Neural cell (in vitro differentiated cells): ENCODE data around the gene INPP4B. TPM values are rescaled to one million over a fixed set of nuclear protein-coding genes. Genes with fewer than 3 reads are reported as not detected.

Experiments used
- H2AFZ ChIP-seq: fragments of 200-600, 300-800 bp; sonication (generic), shearing (Covaris generic); 2 replicates; pipeline ENCODE4 v1.6.0; 2014; ENCODE audit warnings: low read depth, mild to moderate bottlenecking, antibody characterized with exemption, low read length, moderate library complexity
- H3F3A ChIP-seq: fragments of 200-600 bp; shearing (Covaris generic); 2 replicates; pipeline ENCODE4 v1.6.1; 2016; ENCODE audit warnings: mild to moderate bottlenecking, moderate library complexity, mixed read lengths, antibody characterized with exemption, low read length; ENCODE audit not compliant: insufficient read depth, poor library complexity, severe bottlenecking
- H3K27ac ChIP-seq: fragments of 200-600, 300-800 bp; sonication (generic), shearing (Covaris generic); 2 replicates; pipeline ENCODE4 v1.5.1; 2014; ENCODE audit warnings: mild to moderate bottlenecking, low read length, moderate library complexity
- H3K27me3 ChIP-seq: fragments of 300-800, 200-600 bp; sonication (generic), shearing (Covaris generic); 2 replicates; pipeline ENCODE4 v1.6.0; 2014; ENCODE audit warnings: mild to moderate bottlenecking, low read depth, low read length, moderate library complexity; ENCODE audit not compliant: insufficient read depth
- H3K36me3 ChIP-seq: fragments of 300-800, 200-600 bp; sonication (generic), shearing (Covaris generic); 2 replicates; pipeline ENCODE4 v1.5.1; 2014; ENCODE audit warnings: mild to moderate bottlenecking, antibody characterized with exemption, low read length, moderate library complexity; ENCODE audit not compliant: insufficient read depth
- H3K4me2 ChIP-seq: fragments of 300-800, 200-600 bp; sonication (generic), shearing (Covaris generic); 2 replicates; pipeline ENCODE4 v1.6.0; 2014; ENCODE audit warnings: mild to moderate bottlenecking, low read length
- H3K4me3 ChIP-seq: fragments of 300-800, 200-600 bp; sonication (generic), shearing (Covaris generic); 2 replicates; pipeline ENCODE4 v1.5.1; 2014; ENCODE audit warnings: mild to moderate bottlenecking, low read length, moderate library complexity
- H3K79me2 ChIP-seq: fragments of 200-600 bp; shearing (Covaris generic); replicated peaks from 2 replicates; pipeline ENCODE4 v1.6.0; 2014; ENCODE audit warnings: mild to moderate bottlenecking, low read length, moderate library complexity; ENCODE audit not compliant: insufficient read depth
- H3K9ac ChIP-seq: fragments of 300-800, 200-600 bp; sonication (generic), shearing (Covaris generic); 2 replicates; pipeline ENCODE4 v1.6.1; 2016; ENCODE audit warnings: mild to moderate bottlenecking, low read length, mixed read lengths
- H3K9me2 ChIP-seq: fragments of 200-600 bp; shearing (Covaris generic); 2 replicates; pipeline ENCODE4 v1.6.1; 2016; ENCODE audit warnings: mild to moderate bottlenecking, low read length, mixed read lengths; ENCODE audit not compliant: insufficient read depth
- H3K9me3 ChIP-seq: fragments of 200-600, 300-800 bp; sonication (generic), shearing (Covaris generic); 2 replicates; pipeline ENCODE4 v1.6.1; 2016; ENCODE audit warnings: mild to moderate bottlenecking, mixed run types, low read length, moderate library complexity, mixed read lengths
- H4K20me1 ChIP-seq: fragments of 200-600 bp; shearing (Covaris generic); 2 replicates; pipeline ENCODE4 v1.6.1; 2016; ENCODE audit warnings: mild to moderate bottlenecking, mixed run types; ENCODE audit not compliant: insufficient read depth
- CTCF ChIP-seq: fragments of 450-650 bp; IDR thresholded peaks from 2 replicates; pipeline ENCODE4 v1.5.1; 2014; ENCODE audit warnings: antibody characterized with exemption, mild to moderate bottlenecking, moderate library complexity; ENCODE audit not compliant: poor library complexity, severe bottlenecking
- EP300 ChIP-seq: fragments of 450-650 bp; conservative IDR thresholded peaks from 2 replicates; pipeline ENCODE4 v1.6.1; 2014; ENCODE audit warnings: antibody characterized with exemption, mild to moderate bottlenecking, moderate library complexity; ENCODE audit not compliant: poor library complexity, severe bottlenecking
- EZH2 ChIP-seq: fragments of 200-600, 300-800 bp; shearing (Covaris generic), sonication (generic); IDR thresholded peaks from 2 replicates; pipeline ENCODE4 v1.6.1; 2014; ENCODE audit warnings: antibody characterized with exemption, low read length, borderline replicate concordance, mild to moderate bottlenecking; ENCODE audit not compliant: insufficient read depth, poor library complexity, severe bottlenecking
- MXI1 ChIP-seq: fragments of 450-650 bp; conservative IDR thresholded peaks from 2 replicates; pipeline ENCODE4 v1.6.1; 2014; ENCODE audit warnings: antibody characterized with exemption, mild to moderate bottlenecking; ENCODE audit not compliant: poor library complexity, severe bottlenecking
- POLR2AphosphoS5 ChIP-seq: IDR thresholded peaks from 2 replicates; pipeline ENCODE4 v1.6.1; 2012
- RAD21 ChIP-seq: fragments of 450-650 bp; conservative IDR thresholded peaks from 2 replicates; pipeline ENCODE4 v1.6.1; 2014; ENCODE audit warnings: antibody characterized with exemption, mild to moderate bottlenecking, moderate library complexity
- REST ChIP-seq: IDR thresholded peaks from 2 replicates; pipeline ENCODE4 v1.6.1; 2012; ENCODE audit warnings: borderline replicate concordance
- SMC3 ChIP-seq: fragments of 450-650 bp; conservative IDR thresholded peaks from 2 replicates; pipeline ENCODE4 v1.6.1; 2014; ENCODE audit warnings: antibody characterized with exemption, mild to moderate bottlenecking, moderate library complexity; ENCODE audit not compliant: poor library complexity
- TAF1 ChIP-seq: IDR thresholded peaks from 2 replicates; pipeline ENCODE4 v1.6.1; 2012; ENCODE audit warnings: low read depth
- polyA plus RNA-seq: library from polyadenylated mRNA; depleted of rRNA; stranded (reverse); fragments of >200 nt; gene quantifications from 2 replicates; pipeline ENCODE4 v1.2.3, GENCODE V29; 2014

INPP4B gene
- polyA plus RNA-seq, 1 donor from 2014 or later, result 0.30 TPM

GRCh38 chr4:142222127-142222526 lies 624.0 kb downstream of the INPP4B start:
- Histone ChIP-seq H4K20me1 (no peaks in the 10 kb centered on the region), H3K4me2 (no peak overlapping the region), H3K9me3 (no peaks in the 10 kb centered on the region), H3K4me3 (no peak overlapping the region), H3K9ac (no peak overlapping the region), H3K36me3 (no peaks in the 10 kb centered on the region), H3K27me3 (no peaks in the 10 kb centered on the region), H3F3A (no peaks in the 10 kb centered on the region), H3K79me2 (no peaks in the 10 kb centered on the region), H2AFZ (no peak overlapping the region), H3K9me2 (no peaks in the 10 kb centered on the region), H3K27ac (no peak overlapping the region)
- no peak for TF ChIP-seq CTCF
- TF ChIP-seq TAF1, result no peak
- TF ChIP-seq POLR2AphosphoS5, result no peak
- no peak for TF ChIP-seq EZH2

GRCh38 chr4:142218726-142219125 lies 627.4 kb downstream of the INPP4B start:
- Histone ChIP-seq H3K27me3 (no peaks in the 10 kb centered on the region), H3K36me3 (no peaks in the 10 kb centered on the region), H3K79me2 (no peaks in the 10 kb centered on the region), H3K27ac (no peak overlapping the region), H4K20me1 (no peaks in the 10 kb centered on the region), H3K4me3 (no peak overlapping the region), H3F3A (no peaks in the 10 kb centered on the region), H3K9me2 (no peaks in the 10 kb centered on the region), H3K9ac (no peak overlapping the region), H3K9me3 (no peaks in the 10 kb centered on the region), H3K4me2 (no peak overlapping the region), H2AFZ (no peak overlapping the region)
- TF ChIP-seq REST (no peak), EZH2 (no peak), MXI1 (no peak), SMC3 (no peak), EP300 (no peak), RAD21 (no peak), CTCF (no peak)
